Measurements from ENCODE around the gene TBRG4.

TBRG4 gene

DNA sequence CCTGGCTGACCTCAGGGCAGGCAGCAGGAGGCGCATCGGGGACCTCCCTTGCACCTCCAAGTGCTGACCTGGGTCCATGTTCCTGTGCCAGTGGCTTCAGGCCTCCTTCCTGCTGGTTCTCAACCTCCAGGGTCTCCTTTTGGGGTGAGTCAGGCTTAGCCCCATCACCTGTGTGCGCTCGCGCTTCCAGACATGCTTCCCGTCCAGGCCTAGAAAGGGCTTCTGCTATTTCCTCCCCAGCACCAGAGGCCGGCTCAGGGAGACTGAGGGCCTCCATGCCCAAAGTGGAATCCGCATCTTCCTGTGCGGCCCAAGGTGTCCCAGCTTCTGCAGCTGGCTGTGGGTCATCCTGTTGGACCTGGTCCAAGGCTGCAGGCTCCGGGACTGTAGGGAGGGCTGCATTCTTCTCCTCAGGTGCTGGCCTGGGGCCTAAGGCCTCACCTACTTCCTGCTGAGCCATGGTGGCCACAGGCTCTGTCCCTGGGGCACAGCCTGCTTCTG lies 28.6 kb downstream of the TBRG4 start:
- no peak for DNase-seq (ENCODE audit: extremely low spot score)
- CTCF ChIA-PET: interaction anchor here (1.2 kb wide), 1 partner anchor 109 kb away, joined by 3 read pairs; no protein-coding TSS in a partner anchor
- TF ChIP-seq, protein P1, sequence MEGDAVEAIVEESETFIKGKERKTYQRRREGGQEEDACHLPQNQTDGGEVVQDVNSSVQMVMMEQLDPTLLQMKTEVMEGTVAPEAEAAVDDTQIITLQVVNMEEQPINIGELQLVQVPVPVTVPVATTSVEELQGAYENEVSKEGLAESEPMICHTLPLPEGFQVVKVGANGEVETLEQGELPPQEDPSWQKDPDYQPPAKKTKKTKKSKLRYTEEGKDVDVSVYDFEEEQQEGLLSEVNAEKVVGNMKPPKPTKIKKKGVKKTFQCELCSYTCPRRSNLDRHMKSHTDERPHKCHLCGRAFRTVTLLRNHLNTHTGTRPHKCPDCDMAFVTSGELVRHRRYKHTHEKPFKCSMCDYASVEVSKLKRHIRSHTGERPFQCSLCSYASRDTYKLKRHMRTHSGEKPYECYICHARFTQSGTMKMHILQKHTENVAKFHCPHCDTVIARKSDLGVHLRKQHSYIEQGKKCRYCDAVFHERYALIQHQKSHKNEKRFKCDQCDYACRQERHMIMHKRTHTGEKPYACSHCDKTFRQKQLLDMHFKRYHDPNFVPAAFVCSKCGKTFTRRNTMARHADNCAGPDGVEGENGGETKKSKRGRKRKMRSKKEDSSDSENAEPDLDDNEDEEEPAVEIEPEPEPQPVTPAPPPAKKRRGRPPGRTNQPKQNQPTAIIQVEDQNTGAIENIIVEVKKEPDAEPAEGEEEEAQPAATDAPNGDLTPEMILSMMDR (IDR thresholded peaks at IDR 0.05; ENCODE audit: control extremely low read depth, extremely low read depth, low read depth, missing control alignments): no peak
- POLR2A ChIA-PET: no interaction called here

DNA sequence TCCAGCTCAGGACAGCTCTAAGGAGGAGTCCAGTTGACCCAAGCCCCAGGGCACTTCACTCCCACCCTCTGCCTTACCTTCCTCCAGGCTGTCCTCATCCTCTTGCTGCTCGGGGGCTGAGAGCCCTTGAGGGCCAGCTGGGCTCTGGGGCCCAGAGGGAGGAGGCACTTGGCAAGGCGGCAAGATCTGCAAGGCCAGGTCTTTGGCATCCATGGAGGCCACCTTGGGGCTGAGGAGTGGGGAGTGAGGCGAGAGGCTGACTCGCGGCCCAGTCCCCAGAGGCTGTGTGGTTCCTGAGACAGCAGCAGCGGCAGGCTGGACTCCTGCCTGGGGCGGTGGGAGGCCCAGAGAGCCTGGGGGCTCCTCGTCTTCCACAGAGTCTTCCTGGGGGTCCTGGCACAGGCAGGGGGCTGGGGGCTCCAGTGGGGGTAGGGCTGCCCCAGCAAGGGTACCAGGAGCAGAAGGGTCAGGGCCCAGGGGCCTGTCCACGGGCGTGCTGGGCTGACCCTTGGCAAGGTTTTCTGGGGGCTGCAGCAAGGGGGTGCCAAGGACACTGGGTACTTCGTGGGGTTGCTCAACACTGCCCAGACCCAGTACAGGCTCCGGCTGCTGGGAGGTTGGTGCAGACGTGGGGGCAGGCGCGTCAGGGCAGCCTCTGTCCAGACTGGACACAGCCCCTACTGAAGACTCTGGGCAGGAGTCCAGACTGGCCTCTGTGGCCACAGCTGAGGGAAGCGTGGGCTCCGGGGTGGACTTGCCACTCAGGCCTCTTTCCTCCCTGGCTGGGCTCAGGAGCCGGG lies 29.3 kb downstream of the TBRG4 start:
- POLR2A ChIA-PET: no interaction called here
- no peak for DNase-seq (ENCODE audit: extremely low spot score)
- TF ChIP-seq, protein P1 (IDR thresholded peaks at IDR 0.05; ENCODE audit: control extremely low read depth, extremely low read depth, low read depth, missing control alignments): no peak
- CTCF ChIA-PET: interaction anchor here (1.2 to 1.9 kb wide), 2 partner anchors 55 to 109 kb away, joined by 3 to 7 read pairs; no protein-coding TSS in a partner anchor

DNA sequence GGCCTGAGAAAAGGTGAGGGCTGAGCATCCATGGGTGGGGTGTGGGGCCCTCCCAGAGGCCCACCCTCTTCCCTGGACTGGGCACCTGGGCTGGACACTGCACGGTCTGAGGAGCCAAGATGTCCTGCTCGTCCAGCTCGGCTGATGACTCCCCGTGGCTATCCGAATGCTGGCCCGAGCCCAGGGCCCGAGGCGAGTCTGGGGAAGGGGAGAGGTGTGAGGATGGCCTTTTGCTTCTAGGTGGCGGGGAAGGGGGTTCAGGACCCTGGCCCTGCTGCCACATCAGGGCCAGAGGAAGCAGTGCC lies 29.9 kb downstream of the TBRG4 start:
- ChIA-PET CTCF (interaction anchor here (1.2 to 1.9 kb wide), 2 partner anchors 55 to 108 kb away, joined by 3 to 7 read pairs; no protein-coding TSS in a partner anchor), POLR2A (no interaction called here)
- TF ChIP-seq, protein P1 (IDR thresholded peaks at IDR 0.05; ENCODE audit: control extremely low read depth, extremely low read depth, low read depth, missing control alignments): no peak
- no peak for DNase-seq (ENCODE audit: extremely low spot score)

DNA sequence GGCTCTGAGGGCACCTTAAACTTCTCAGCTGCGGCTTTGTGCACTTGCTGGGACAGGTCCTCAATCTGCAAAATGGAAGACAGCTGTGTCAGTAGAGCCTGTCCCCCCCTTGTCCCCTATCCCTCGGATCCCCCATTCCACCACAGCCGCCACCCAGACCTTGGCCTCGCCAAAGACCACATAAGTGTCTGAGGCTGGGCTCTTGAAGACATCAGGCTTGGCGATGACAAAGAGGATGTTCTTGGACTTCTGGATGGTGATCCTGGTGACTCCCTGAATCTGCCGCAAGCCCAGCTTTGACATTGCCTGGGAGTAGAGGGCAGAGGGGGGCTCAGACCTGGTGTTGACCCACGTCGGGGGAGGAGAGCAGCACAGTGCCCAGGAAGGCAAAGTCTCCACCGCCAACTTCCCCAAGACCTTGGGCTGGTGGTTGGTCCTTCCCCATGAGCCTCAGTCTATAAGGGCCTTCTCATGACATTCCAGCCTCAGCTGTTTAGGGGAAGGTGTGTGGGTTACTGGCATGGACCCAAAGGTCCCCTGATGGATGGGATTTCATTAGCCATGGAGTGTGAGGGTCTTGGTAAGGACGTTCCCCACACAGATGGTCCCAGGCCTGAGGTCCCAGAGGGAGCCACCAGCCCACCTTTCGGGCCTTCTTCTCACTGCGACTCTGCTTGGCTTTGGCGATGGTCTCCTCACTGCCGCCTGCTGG lies 30.4 kb downstream of the TBRG4 start:
- CTCF ChIA-PET: interaction anchor here (1.2 to 1.9 kb wide), 2 partner anchors 56 to 107 kb away, joined by 3 to 7 read pairs; no protein-coding TSS in a partner anchor
- POLR2A ChIA-PET: no interaction called here
- TF ChIP-seq, protein P1 (IDR thresholded peaks at IDR 0.05; ENCODE audit: control extremely low read depth, extremely low read depth, low read depth, missing control alignments): no peak
- DNase-seq (ENCODE audit: extremely low spot score): no peak

DNA sequence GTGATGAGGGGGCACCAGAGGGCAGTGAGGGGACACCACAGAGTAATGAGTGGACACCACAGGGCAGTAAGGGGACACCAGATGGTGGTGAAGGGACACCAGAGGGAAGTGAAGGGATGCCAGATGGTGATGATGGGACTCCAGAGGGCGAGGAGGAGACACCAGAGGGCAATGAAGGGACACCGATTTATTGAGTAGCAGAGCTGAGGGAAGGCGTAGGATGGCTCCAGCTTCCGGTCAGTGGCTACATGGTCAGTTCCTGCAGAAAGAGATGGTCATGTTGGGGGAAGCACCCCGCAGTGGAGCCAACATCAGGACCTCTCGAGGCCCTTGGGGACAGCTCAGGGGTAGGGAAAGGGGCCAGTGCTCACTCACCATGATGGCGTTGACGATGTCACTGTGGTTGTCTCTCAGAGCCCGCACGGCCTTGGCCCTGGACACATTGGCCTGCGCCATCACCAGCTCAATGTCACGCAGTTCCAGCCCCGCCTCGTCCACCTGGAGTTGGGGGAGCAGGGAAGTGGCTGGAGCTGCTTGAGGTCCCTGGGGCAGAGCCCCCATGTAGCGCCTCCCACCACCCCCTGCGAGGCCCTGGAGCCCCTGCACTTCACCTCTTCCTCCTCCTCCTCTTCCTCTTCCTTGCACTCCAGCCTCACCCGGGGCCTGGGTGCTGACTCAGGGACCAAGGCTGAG lies 31.1 kb downstream of the TBRG4 start:
- ChIA-PET CTCF (interaction anchor here (1.9 kb wide), 1 partner anchor 56 kb away, joined by 7 read pairs; no protein-coding TSS in a partner anchor), POLR2A (no interaction called here)
- TF ChIP-seq, protein P1 (IDR thresholded peaks at IDR 0.05; ENCODE audit: control extremely low read depth, extremely low read depth, low read depth, missing control alignments): no peak
- DNase-seq (ENCODE audit: extremely low spot score): no peak

DNA sequence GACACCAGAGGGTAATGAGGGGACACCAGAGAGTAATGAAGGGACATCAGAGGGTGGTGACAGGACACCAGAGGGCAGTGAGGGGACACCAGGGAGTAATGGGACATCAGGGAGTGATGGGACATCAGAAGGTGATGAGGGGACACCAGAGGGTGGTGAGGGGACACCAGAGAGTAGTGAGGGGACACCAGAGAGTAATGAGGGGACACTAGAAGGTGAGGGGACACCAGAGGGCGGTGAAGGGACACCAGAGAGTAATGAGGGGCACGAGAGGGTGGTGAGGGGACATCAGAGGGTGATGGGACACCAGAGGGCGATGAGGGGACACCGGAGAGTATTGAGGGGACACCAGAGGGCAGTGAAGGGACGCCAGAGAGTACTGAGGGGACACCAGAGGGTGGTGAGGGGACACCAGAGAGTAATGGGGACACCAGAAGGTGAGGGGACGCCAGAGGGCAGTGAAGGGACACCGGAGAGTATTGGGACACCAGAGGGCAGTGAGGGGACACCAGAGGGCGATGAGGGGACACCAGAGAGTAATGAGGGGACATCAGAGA lies 33.3 kb downstream of the TBRG4 start:
- CTCF ChIA-PET: no interaction called here
- no peak for DNase-seq (ENCODE audit: extremely low spot score)
- TF ChIP-seq, protein P1 (IDR thresholded peaks at IDR 0.05; ENCODE audit: control extremely low read depth, extremely low read depth, low read depth, missing control alignments): no peak
- POLR2A ChIA-PET: no interaction called here

Measured in GM10248 (cell line).